ENCODE data around the gene LHX2. TPM values are rescaled to one million over a fixed set of nuclear protein-coding genes. Genes with fewer than 3 reads are reported as not detected.

The LHX2 gene
- total RNA-seq, 4 donors from 2014 or later = not detected

DNA sequence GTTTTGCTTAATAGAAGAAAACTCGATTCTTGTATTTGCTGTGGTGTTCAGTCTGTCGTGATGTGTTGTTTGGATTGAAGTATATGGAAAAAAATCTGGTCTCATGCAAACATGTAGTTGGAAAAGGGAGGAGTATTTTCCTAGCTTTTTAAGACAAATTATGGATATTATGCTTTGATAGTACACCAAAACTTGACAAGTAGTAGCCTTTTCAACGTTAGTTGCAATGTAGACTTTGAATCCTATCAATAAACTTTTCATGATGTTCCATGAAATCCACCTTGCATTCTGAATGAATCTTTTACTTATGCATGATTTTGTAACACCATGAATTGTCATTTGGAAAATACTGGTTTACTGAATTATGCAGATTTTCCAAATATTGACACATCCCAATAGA, 64.2 kb downstream of the LHX2 start:
- intact Hi-C loops (cut with DNase I) = no loop called here
- WGBS, 2 donors = 90 to 93% methylated on average over 3 of the region's 3 CpGs

DNA sequence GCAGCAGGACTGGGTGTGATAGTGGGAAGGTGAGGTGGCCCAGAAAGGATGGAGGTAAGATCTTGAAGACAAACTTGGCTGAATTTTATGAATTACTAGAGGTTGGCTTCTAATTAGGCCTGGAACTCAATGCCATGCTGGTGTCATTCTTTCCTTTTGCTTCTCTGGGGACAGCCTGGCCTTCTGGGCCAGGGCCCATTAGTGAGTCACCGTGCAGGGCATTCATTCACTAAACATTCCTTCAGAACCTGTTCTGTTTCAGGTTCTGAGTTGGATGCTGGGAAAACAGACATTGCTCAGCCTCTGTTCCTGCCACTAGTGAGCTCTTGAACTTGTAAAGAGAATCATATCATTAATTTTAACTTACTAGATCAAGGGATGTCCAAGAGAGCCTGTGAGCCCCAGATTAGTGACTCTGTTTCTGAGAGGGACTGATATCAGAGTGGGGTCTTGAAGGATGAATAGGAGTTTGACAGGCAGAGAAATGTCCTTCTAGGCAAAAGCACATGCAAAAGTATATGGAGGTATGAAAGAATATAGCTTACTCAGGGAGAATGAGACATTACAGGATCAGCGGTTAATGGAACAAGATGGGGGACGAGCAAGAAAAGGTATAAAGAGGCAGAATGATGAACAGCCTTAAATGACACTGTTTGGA, 66.5 kb downstream of the LHX2 start:
- H3K4me1 ChIP-seq = peaks cover 0 to 4% of the 10 kb centered on the region in 2 donors
- 80 to 82% methylated on average over 3 of the region's 3 CpGs for WGBS, 2 donors
- H3K36me3 ChIP-seq = no peaks in the 10 kb centered on the region
- no peak overlapping the region for H3K4me3 ChIP-seq (replicated peaks in 1 of 3)
- intact Hi-C loops (cut with DNase I) = no loop called here
- no peaks in the 10 kb centered on the region for H3K9me3 ChIP-seq
- TF ChIP-seq CTCF (IDR thresholded peaks at IDR 0.05) = no peak
- TF ChIP-seq POLR2A (IDR thresholded peaks at IDR 0.05) = no peak
- H3K27ac ChIP-seq = no peak overlapping the region
- H3K27me3 ChIP-seq = no peaks in the 10 kb centered on the region
- DNase-seq = peak in 1 of 2 donors; percentile 39

More for the DNA sequence above, 64.2 kb downstream of the LHX2 start:
- Histone ChIP-seq H3K9me3 (no peaks in the 10 kb centered on the region), H3K4me3 (replicated peaks in 1 of 3) (no peak overlapping the region), H3K27ac (no peak overlapping the region), H3K4me1 (peaks cover 0 to 4% of the 10 kb centered on the region in 2 donors), H3K36me3 (no peaks in the 10 kb centered on the region), H3K27me3 (no peaks in the 10 kb centered on the region)
- no peak for DNase-seq
- TF ChIP-seq CTCF (IDR thresholded peaks at IDR 0.05) (no peak), POLR2A (IDR thresholded peaks at IDR 0.05) (no peak)

DNA sequence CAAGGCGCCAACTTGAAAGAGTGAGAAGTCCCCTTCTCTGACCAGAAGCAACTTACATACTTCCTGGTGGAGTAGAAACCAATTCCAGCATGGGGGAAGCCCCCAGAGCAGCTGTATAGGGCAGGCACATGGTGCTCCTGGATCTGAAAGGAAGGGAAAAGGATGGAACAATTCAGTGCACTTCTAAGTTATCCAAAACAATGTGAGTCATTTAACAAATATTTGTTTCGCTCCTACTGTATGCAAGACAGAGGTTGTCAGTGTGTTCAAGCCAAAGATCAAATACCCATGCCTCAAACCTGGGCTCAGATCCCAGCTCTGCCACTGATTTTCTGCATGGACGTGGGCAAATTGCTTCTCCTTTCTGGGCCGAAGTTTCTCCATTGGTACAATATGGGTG, 67.1 kb downstream of the LHX2 start:
- Histone ChIP-seq H3K4me1 (peaks cover 0 to 4% of the 10 kb centered on the region in 2 donors), H3K27ac (no peak overlapping the region), H3K36me3 (no peaks in the 10 kb centered on the region), H3K27me3 (no peaks in the 10 kb centered on the region), H3K9me3 (no peaks in the 10 kb centered on the region), H3K4me3 (replicated peaks in 1 of 3) (no peak overlapping the region)
- no peak for DNase-seq
- no peak for TF ChIP-seq CTCF (IDR thresholded peaks at IDR 0.05)
- TF ChIP-seq POLR2A (IDR thresholded peaks at IDR 0.05) = no peak
- WGBS, 2 donors = 88 to 96% methylated on average over 4 of the region's 4 CpGs
- intact Hi-C loops (cut with DNase I) = no loop called here

DNA sequence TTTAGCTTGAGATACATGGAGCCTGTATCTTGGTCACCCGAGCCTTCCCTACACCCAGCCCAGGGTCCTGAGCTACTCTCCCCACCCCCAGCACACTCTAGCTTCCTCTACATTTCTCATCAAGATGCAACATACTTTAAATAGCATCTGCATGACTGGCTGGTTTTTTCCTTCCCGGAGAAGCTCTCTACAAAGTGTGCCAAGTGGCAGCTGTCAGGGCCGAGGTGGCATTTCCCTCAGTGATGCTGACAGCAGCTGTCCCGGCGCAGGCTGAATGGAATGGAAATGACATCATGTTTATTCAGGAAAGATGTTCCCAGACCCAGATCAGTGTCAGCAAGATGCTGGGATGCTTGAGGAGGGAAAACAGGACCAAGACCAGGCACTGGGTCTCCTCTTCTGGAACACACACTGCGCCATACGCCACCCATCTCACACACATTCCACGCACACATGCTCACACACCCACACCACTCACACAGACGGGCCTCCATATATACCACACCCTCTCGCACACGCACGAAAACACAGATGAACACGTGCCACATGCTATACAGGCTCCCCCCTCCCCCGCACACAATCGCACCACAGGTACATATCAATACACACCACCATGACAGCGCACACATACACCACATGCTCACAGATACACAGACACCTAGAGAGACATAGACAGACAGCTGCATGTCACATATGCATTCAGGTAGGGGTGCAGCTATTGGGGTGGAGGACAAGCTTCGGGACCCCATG, 67.8 kb downstream of the LHX2 start:
- Histone ChIP-seq H3K9me3 (no peaks in the 10 kb centered on the region), H3K4me1 (peaks cover 0 to 4% of the 10 kb centered on the region in 2 donors), H3K4me3 (replicated peaks in 1 of 3) (no peak overlapping the region), H3K27ac (no peak overlapping the region), H3K27me3 (no peaks in the 10 kb centered on the region), H3K36me3 (no peaks in the 10 kb centered on the region)
- DNase-seq = no peak
- intact Hi-C loops (cut with DNase I) = no loop called here
- 80 to 86% methylated on average over 17 of the region's 17 CpGs for WGBS, 2 donors
- TF ChIP-seq CTCF (IDR thresholded peaks at IDR 0.05) (no peak), POLR2A (IDR thresholded peaks at IDR 0.05) (no peak)

GRCh38 chr9:124082622-124083021, 71.1 kb downstream of the LHX2 start:
- WGBS, 2 donors = 75 to 88% methylated on average over 2 of the region's 2 CpGs
- Histone ChIP-seq H3K9me3 (no peaks in the 10 kb centered on the region), H3K27me3 (no peaks in the 10 kb centered on the region), H3K4me3 (replicated peaks in 1 of 3) (no peak overlapping the region), H3K4me1 (no peaks in the 10 kb centered on the region), H3K27ac (no peak overlapping the region), H3K36me3 (no peaks in the 10 kb centered on the region)
- TF ChIP-seq POLR2A (IDR thresholded peaks at IDR 0.05) = no peak
- no peak for TF ChIP-seq CTCF (IDR thresholded peaks at IDR 0.05)
- intact Hi-C loops (cut with DNase I) = no loop called here
- DNase-seq = no peak
